HFFc6 (cell line): ENCODE measurements around the gene RSRC1. TPM values are rescaled to one million over a fixed set of nuclear protein-coding genes. Genes with fewer than 3 reads are reported as not detected.
A peak's percentile ranks its signal among the peaks of the same experiment; 100 is the strongest.

Source experiments
- DNase-seq: peaks from one replicate; pipeline ENCODE4 v3.0.0-alpha.2; 2018
- H3K27ac Mint-ChIP-seq: 2 replicates; pipeline ENCODE4 v1.8.0; 2020; ENCODE audit warnings: mild to moderate bottlenecking, mixed read lengths
- H3K27me3 Mint-ChIP-seq: 2 replicates; pipeline ENCODE4 v1.8.0; 2021; ENCODE audit warnings: mild to moderate bottlenecking, moderate library complexity, mixed read lengths; ENCODE audit not compliant: insufficient read depth
- H3K36me3 Mint-ChIP-seq: 2 replicates; pipeline ENCODE4 v1.8.0; 2021; ENCODE audit warnings: low read depth, mixed read lengths
- H3K4me1 Mint-ChIP-seq: 2 replicates; pipeline ENCODE4 v1.8.0; 2020; ENCODE audit warnings: low read depth, mixed read lengths
- H3K4me3 Mint-ChIP-seq: 2 replicates; pipeline ENCODE4 v1.8.0; 2020; ENCODE audit warnings: mild to moderate bottlenecking, moderate library complexity, mixed read lengths
- H3K9me3 Mint-ChIP-seq: 2 replicates; pipeline ENCODE4 v1.8.0; 2020; ENCODE audit warnings: mild to moderate bottlenecking, mixed read lengths
- total RNA-seq, 6 experiments: library from RNA; stranded (reverse); fragmentation: NEBNext Ultra II Directional; extraction: Animal tissue kit (Norgen Biotek cat#: 25700); gene quantifications; 2 replicates in 1 of 6; 3 replicates in 5 of 6; pipeline ENCODE4 v1.2.3, GENCODE V29; 2021
- TF ChIP-seq, protein P1 (sequence below): fragments of 200-600 bp; sonication (generic); IDR thresholded peaks from 2 replicates; pipeline ENCODE4 v1.5.0; 2021; ENCODE audit warnings: antibody characterized with exemption, mild to moderate bottlenecking

Gene RSRC1
- total RNA-seq, 6 experiments from 2014 or later, result 20.5 to 37.6 (median 33.0) TPM

DNA sequence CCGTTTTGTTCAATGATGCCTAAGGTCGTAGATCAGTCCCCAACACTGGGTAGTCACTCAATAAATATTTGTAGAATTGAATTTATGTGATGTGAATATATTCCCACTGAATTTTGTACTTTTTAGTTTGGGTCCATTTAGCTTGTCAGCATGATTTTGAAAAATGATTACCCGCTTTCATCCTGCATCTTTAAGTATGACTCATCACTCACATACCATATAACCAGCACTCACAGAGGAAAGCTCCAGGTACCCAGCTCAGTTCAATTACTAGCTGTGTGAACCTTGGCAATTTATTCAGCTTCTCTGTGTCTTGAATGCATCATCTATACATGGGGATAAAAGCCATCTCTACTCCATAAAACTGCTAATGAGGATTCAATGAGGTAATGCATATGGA, 458.9 kb downstream of the RSRC1 start:
- Mint-ChIP-seq H3K4me3 (no peak overlapping the region), H3K27ac (no peak overlapping the region), H3K27me3 (peaks cover 6% of the 10 kb centered on the region), H3K4me1 (peaks cover 14% of the 10 kb centered on the region), H3K9me3 (no peaks in the 10 kb centered on the region; the same call in 1 of the 2 replicates), H3K36me3 (no peaks in the 10 kb centered on the region)
- DNase-seq, result no peak
- TF ChIP-seq, protein P1, sequence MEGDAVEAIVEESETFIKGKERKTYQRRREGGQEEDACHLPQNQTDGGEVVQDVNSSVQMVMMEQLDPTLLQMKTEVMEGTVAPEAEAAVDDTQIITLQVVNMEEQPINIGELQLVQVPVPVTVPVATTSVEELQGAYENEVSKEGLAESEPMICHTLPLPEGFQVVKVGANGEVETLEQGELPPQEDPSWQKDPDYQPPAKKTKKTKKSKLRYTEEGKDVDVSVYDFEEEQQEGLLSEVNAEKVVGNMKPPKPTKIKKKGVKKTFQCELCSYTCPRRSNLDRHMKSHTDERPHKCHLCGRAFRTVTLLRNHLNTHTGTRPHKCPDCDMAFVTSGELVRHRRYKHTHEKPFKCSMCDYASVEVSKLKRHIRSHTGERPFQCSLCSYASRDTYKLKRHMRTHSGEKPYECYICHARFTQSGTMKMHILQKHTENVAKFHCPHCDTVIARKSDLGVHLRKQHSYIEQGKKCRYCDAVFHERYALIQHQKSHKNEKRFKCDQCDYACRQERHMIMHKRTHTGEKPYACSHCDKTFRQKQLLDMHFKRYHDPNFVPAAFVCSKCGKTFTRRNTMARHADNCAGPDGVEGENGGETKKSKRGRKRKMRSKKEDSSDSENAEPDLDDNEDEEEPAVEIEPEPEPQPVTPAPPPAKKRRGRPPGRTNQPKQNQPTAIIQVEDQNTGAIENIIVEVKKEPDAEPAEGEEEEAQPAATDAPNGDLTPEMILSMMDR, result no peak

- no peaks in the 10 kb centered on the region for H3K36me3 Mint-ChIP-seq
- peak overlapping the region; percentile 94 for H3K27ac Mint-ChIP-seq
- TF ChIP-seq, protein P1, result no peak
- H3K27me3 Mint-ChIP-seq, result peaks cover 6% of the 10 kb centered on the region
- no peaks in the 10 kb centered on the region; the same call in 1 of the 2 replicates for H3K9me3 Mint-ChIP-seq
- DNase-seq, result no peak
- H3K4me3 Mint-ChIP-seq, result no peak overlapping the region
- peaks cover 14% of the 10 kb centered on the region for H3K4me1 Mint-ChIP-seq
These were observed 459.9 kb downstream of the RSRC1 start for GRCh38 chr3:158569794-158570193.

DNA sequence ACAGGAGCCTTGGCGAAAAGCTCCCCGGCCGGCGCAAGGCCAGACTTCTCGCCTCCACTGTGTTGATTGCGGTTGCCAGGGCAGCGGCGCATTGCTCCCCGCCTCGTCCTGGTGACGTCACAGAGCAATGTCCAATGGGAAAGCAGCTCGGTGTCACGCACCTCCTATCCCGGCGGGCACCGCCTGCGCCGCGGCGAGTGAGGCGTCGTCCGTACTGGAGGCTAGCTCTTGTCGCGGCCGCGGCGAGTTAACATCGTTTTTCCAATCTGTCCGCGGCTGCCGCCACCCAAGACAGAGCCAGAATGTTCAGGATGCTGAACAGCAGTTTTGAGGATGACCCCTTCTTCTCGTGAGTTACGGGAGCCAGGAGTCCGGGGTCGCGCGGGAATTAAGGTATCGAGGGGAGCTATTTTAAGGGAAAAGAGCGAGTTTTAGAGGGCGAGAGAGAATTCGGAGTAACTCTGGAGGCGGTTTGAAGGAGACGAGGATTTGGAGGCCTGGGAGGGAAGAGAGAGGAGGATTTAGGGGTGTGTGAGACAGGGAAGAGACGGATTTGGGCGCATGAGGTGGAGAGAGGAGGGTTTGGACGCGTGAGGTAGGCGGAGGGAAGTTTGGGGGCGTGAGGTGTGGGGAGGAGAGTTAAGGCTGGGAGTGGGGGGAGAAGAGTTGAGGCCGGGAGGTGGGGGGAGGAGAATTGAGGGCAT, 461.3 kb downstream of the RSRC1 start, which contains the start of gene MLF1:
TSS of gene MLF1 (plus strand) at position 196 of the 704 bp plus-strand sequence. CDS start at position 303, 107 bp downstream.
- peak; percentile 95 for DNase-seq
- Mint-ChIP-seq H3K4me3 (peak within 1 kb of the TSS; percentile 96), H3K36me3 (no peaks in the 10 kb centered on the region), H3K9me3 (no peaks in the 10 kb centered on the region), H3K27me3 (peaks cover 6% of the 10 kb centered on the region), H3K4me1 (peaks cover 14% of the 10 kb centered on the region), H3K27ac (peak within 1 kb of the TSS; percentile 94)
- TF ChIP-seq, protein P1, result no peak

DNA sequence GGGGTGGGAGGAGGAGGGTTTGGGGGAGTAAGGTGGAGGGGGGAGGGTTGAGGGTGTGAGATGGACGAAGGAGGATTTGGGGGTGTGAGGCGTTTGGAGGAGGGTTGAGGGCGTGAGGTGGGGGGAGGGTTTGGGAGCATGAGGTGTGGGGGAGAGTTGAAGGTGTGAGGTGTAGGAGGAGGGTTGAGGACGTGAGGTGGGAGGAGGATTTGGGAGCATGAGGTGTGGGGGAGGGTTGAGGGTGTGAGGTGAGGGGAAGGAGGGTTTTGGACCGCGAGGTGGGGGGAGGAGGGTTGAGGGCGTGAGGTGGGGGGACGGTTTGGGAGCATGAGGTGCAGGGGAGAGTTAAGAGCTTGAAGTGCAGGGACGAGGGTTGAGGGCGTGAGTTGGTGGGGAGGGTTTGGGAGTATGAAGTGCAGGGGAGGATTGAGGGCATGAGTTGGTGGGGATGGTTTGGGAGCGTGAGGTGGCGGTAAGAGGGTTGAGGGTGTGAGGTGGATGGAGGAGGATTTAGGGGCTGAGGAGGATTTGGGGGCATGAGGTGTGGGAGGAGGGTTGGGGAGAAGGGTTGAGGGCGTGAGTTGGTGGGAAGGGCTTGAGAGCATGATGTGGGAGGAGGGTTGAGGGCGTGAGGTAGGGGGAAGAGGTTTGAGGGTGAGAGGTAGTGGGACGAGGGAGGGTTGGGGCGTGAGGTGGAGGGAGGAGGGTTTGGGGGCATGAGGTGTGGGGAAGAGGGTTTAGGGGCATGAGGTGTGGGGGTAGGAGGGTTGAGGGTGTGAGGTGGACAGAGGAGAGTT, 462.3 kb downstream of the RSRC1 start:
- Mint-ChIP-seq H3K27me3 (peaks cover 6% of the 10 kb centered on the region), H3K36me3 (no peaks in the 10 kb centered on the region), H3K4me3 (no peak overlapping the region; the same call in 1 of the 2 replicates), H3K9me3 (no peaks in the 10 kb centered on the region), H3K4me1 (peaks cover 14% of the 10 kb centered on the region), H3K27ac (peak overlapping the region; percentile 18; the same call in 1 of the 2 replicates)
- TF ChIP-seq, protein P1, result no peak
- DNase-seq, result no peak

DNA sequence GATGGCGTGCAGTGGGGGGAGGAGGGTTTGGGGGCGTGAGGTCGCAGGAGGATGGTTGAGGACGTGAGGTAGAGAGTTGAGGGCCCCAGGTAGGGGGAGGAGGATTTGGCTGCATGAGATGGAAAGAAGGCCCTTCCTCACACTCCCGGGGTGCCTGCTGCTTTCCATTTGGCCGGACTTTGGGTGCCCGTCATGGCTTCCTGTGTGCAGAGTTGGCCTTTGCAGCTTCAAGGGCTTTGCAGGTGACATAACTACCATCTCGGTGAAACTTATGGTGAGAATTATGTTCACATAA, 462.8 kb downstream of the RSRC1 start:
- H3K27ac Mint-ChIP-seq, result peak overlapping the region; percentile 18; the same call in 1 of the 2 replicates
- TF ChIP-seq, protein P1, result no peak
- no peak for DNase-seq
- no peaks in the 10 kb centered on the region for H3K36me3 Mint-ChIP-seq
- no peak overlapping the region; the same call in 1 of the 2 replicates for H3K4me3 Mint-ChIP-seq
- H3K4me1 Mint-ChIP-seq, result peaks cover 14% of the 10 kb centered on the region
- peaks cover 6% of the 10 kb centered on the region for H3K27me3 Mint-ChIP-seq
- no peaks in the 10 kb centered on the region for H3K9me3 Mint-ChIP-seq
